TTC549 (cell line): ENCODE measurements around the gene GLI2.

ENCODE experiments used
- FAIRE-seq: peaks from 2 replicates; lab custom pipeline; 2012; peaks lifted over from hg19 to GRCh38; lab: Jason Lieb, UNC

GLI2 gene

GRCh38 chr2:120758181-120759144, 22.8 kb downstream of the GLI2 start:
- FAIRE-seq = no peak

- FAIRE-seq = no peak
Observed at GRCh38 chr2:120759543-120760331, 24.1 kb downstream of the GLI2 start.

GRCh38 chr2:120760446-120761135, 24.9 kb downstream of the GLI2 start:
- no peak for FAIRE-seq

GRCh38 chr2:120761164-120761861, 25.6 kb downstream of the GLI2 start:
- no peak for FAIRE-seq

GRCh38 chr2:120761911-120762310, 26.2 kb downstream of the GLI2 start:
- FAIRE-seq = no peak

GRCh38 chr2:120762341-120763061, 26.8 kb downstream of the GLI2 start:
- no peak for FAIRE-seq

GRCh38 chr2:120763508-120763907, 27.8 kb downstream of the GLI2 start:
- FAIRE-seq = no peak

- FAIRE-seq = no peak
Observed at GRCh38 chr2:120763931-120764330, 28.3 kb downstream of the GLI2 start.

- no peak for FAIRE-seq
Observed at GRCh38 chr2:120764492-120764891, 28.8 kb downstream of the GLI2 start.

- no peak for FAIRE-seq
Observed at GRCh38 chr2:120764991-120765677, 29.5 kb downstream of the GLI2 start.

- FAIRE-seq = no peak
Observed at GRCh38 chr2:120765678-120766469, 30.2 kb downstream of the GLI2 start.

- no peak for FAIRE-seq
Observed at GRCh38 chr2:120766470-120767351, 31.0 kb downstream of the GLI2 start.

GRCh38 chr2:120767486-120768005, 31.9 kb downstream of the GLI2 start:
- FAIRE-seq = no peak

- no peak for FAIRE-seq
Observed at GRCh38 chr2:120768112-120769048, 32.7 kb downstream of the GLI2 start.

- FAIRE-seq = no peak
Observed at GRCh38 chr2:120769076-120769786, 33.6 kb downstream of the GLI2 start.

- no peak for FAIRE-seq
Observed at GRCh38 chr2:120769787-120770120, 34.1 kb downstream of the GLI2 start.

- FAIRE-seq = no peak
Observed at GRCh38 chr2:120770176-120770575, 34.5 kb downstream of the GLI2 start.
